ENCODE data around the gene CLIP3. TPM values are rescaled to one million over a fixed set of nuclear protein-coding genes. Genes with fewer than 3 reads are reported as not detected.

Gene CLIP3
- total and polyA plus RNA-seq, 2 experiments from 2014 or later: 14.9 to 49.0 TPM

DNA sequence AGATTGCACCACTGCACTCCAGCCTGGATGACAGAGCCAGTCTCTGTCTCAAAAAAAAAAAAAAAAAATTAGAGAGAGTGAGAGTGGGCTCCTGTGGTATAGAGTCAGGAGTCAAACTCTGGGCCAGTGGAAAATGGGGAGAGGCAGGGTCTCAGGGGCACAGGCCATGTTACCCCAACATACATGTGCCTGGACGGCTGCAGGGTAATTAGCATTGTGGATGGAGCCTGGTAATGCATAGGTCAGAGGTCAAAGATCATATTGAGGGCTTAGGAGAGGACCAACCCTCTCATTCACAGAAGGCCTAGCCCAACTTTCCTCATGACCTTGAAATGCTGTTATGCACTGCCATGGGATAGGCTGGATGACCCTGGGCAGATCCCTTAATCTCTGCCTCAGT is 7.1 kb downstream of the CLIP3 start:
- TF ChIP-seq EZH2phosphoT487 (IDR thresholded peaks at IDR 0.05; ENCODE audit: insufficient read depth, low read depth) (no peak), EZH2 (IDR thresholded peaks at IDR 0.05; ENCODE audit: insufficient read depth, poor library complexity, severe bottlenecking) (no peak)
- no peak overlapping the region for H3K9ac ChIP-seq
- H3K4me1 ChIP-seq (ENCODE audit: insufficient read depth): no peaks in the 10 kb centered on the region
- no peak overlapping the region for H3K27ac ChIP-seq
- no peaks in the 10 kb centered on the region for H3F3A ChIP-seq (ENCODE audit: insufficient read depth)
- WGBS, 2 experiments (ENCODE audit: low coverage in 1 of 2, low lambda C conversion rate in 2 of 2, missing lambda C conversion rate in 2 of 2): 52 to 58% methylated on average over 1 of the region's 1 CpG
- in situ Hi-C loops (cut with MboI): no loop called here
- H3K4me2 ChIP-seq (ENCODE audit: unreplicated experiment): no peak overlapping the region
- peaks cover 14% of the 10 kb centered on the region; the same call in 1 of the 2 replicates for H3K36me3 ChIP-seq (ENCODE audit: low read depth)
- H3K9me3 ChIP-seq (ENCODE audit: low read depth): no peaks in the 10 kb centered on the region
- no peak overlapping the region for H3K4me3 ChIP-seq
- no peaks in the 10 kb centered on the region for H3K9me2 ChIP-seq (ENCODE audit: insufficient read depth)
- no peaks in the 10 kb centered on the region for H4K20me1 ChIP-seq (ENCODE audit: insufficient read depth)
- no peaks in the 10 kb centered on the region for H3K79me2 ChIP-seq (ENCODE audit: insufficient read depth)
- H2AFZ ChIP-seq: no peak overlapping the region
- DNase-seq: no peak
- H3K27me3 ChIP-seq (replicated peaks; ENCODE audit: insufficient read depth): no peaks in the 10 kb centered on the region

DNA sequence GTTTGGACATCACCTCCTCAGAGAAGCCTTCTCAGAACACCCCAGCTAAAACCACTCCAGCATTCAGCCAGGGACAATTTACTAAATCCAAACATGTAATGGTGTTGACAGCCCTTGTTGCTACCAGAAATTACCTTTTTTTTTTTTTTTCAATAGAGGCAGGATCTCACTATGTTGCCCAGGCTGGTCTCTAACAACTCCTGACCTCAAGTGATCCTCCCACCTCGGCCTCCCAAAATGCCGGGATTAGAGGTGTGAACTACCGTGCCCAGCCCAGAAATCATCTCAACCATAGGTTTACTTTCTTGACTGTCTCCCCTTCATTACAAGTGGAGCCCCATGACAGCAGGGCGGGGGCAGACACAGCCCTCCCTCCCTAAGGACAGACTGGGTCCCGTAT is 9.2 kb downstream of the CLIP3 start:
- Histone ChIP-seq H3K4me2 (ENCODE audit: unreplicated experiment) (no peak overlapping the region), H3K9ac (no peak overlapping the region), H4K20me1 (ENCODE audit: insufficient read depth) (no peaks in the 10 kb centered on the region), H3K36me3 (ENCODE audit: low read depth) (peaks cover 14% of the 10 kb centered on the region; the same call in 1 of the 2 replicates), H2AFZ (no peak overlapping the region), H3K9me3 (ENCODE audit: low read depth) (no peaks in the 10 kb centered on the region), H3K79me2 (ENCODE audit: insufficient read depth) (no peaks in the 10 kb centered on the region), H3K9me2 (ENCODE audit: insufficient read depth) (no peaks in the 10 kb centered on the region), H3K4me1 (ENCODE audit: insufficient read depth) (no peaks in the 10 kb centered on the region), H3F3A (ENCODE audit: insufficient read depth) (no peaks in the 10 kb centered on the region), H3K27ac (no peak overlapping the region), H3K4me3 (no peak overlapping the region), H3K27me3 (replicated peaks; ENCODE audit: insufficient read depth) (no peaks in the 10 kb centered on the region)
- WGBS, 2 experiments (ENCODE audit: low coverage in 1 of 2, low lambda C conversion rate in 2 of 2, missing lambda C conversion rate in 2 of 2): 95 to 97% methylated on average over 5 of the region's 5 CpGs
- in situ Hi-C loops (cut with MboI): no loop called here
- TF ChIP-seq EZH2phosphoT487 (IDR thresholded peaks at IDR 0.05; ENCODE audit: insufficient read depth, low read depth) (no peak), EZH2 (IDR thresholded peaks at IDR 0.05; ENCODE audit: insufficient read depth, poor library complexity, severe bottlenecking) (no peak)
- no peak for DNase-seq

DNA sequence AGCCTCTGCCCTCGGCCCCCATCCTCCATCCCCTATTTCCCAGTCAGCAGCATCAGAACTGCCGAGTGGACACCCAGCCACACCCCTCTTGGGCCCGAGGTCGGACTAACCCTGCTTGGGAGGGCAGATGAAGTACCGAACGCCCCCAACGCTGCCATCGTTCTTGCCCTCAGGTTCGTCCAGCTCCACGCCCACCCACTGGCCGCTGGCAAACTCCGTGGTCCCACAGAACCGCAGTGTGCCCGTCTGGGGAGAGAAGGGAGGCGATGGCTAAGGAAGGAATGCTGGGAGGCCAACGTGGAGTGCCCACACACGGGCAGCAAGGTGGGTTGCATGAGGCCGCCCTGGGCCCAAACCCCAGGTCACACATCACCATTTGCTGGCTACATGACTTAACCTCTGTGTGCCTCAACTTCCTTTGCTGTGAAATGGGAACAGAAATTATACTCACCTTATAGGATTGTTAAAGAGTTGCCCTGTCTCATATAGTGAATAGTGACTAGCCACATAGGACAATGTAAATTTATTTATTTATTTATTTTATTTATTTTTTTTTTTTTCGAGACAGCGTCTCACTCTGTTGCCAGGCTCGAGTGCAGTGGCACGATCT is 13.5 kb downstream of the CLIP3 start:
- Histone ChIP-seq H3F3A (ENCODE audit: insufficient read depth) (peaks cover 8% of the 10 kb centered on the region; the same call in 1 of the 2 replicates), H3K79me2 (ENCODE audit: insufficient read depth) (no peaks in the 10 kb centered on the region), H3K9me2 (ENCODE audit: insufficient read depth) (no peaks in the 10 kb centered on the region), H3K27me3 (replicated peaks; ENCODE audit: insufficient read depth) (no peaks in the 10 kb centered on the region), H4K20me1 (ENCODE audit: insufficient read depth) (no peaks in the 10 kb centered on the region), H2AFZ (no peak overlapping the region), H3K4me1 (ENCODE audit: insufficient read depth) (no peaks in the 10 kb centered on the region), H3K9me3 (ENCODE audit: low read depth) (no peaks in the 10 kb centered on the region), H3K9ac (no peak overlapping the region), H3K4me2 (ENCODE audit: unreplicated experiment) (no peak overlapping the region), H3K4me3 (no peak overlapping the region), H3K27ac (no peak overlapping the region), H3K36me3 (ENCODE audit: low read depth) (peaks cover 16% of the 10 kb centered on the region; the same call in 1 of the 2 replicates)
- in situ Hi-C loops (cut with MboI): no loop called here
- TF ChIP-seq EZH2phosphoT487 (IDR thresholded peaks at IDR 0.05; ENCODE audit: insufficient read depth, low read depth) (no peak), EZH2 (IDR thresholded peaks at IDR 0.05; ENCODE audit: insufficient read depth, poor library complexity, severe bottlenecking) (no peak)
- no peak for DNase-seq
- 89% methylated on average over 22 of the region's 22 CpGs for WGBS, 2 experiments (ENCODE audit: low coverage in 1 of 2, low lambda C conversion rate in 2 of 2, missing lambda C conversion rate in 2 of 2)

DNA sequence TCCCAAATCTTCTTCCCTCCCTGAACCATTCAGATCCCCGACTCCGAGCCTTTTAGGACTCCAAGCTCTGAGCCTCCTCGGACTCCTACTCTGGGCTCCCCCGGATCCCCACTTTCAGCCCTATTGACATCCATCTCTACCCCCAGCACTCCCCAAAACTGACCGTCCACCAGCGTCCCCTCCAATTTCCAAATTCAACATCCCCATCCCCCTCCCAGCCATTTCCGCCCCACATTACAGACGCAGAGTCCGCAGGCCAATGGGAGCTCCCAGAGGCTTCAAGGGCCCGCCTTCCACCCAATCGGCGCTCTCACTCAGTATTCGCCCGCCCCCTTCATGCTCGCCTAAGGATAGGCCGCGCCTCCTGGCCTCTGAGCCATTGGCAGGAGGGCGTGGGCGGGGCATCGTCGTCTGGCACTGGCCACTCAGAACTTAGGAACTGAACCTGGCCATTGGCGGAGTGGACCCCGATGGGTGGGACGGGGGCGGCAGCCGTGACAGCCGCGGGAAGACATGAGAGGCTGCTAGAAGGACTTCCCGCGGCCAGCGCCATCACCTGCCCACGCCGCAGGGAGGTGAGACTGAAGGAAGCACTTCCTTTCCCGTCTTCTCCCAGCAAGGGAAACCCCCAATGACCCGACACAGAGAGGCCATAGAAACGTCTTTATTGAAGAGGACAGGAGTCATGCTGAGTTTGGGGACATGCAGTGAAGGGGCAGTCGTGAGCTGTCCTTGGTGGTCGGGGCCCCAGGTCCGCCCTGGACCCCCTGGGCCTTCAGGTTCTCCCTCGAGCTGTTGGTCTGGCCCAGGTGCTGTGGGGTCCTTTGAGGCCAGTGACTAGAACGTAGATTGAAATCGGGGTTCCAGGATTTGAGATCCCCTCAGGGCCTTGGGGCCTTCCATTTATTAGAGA is 18.4 kb downstream of the CLIP3 start, which contains the start of gene ALKBH6:
Gene ALKBH6, minus strand, starts transcription at position 202 of the 913 bp plus-strand sequence. CDS start 816 bp downstream, outside the sequence.
- no peak for TF ChIP-seq EZH2phosphoT487 (IDR thresholded peaks at IDR 0.05; ENCODE audit: insufficient read depth, low read depth)
- TF ChIP-seq EZH2 (IDR thresholded peaks at IDR 0.05; ENCODE audit: insufficient read depth, poor library complexity, severe bottlenecking): no peak
- peaks cover 14% of the 10 kb centered on the region for H3K79me2 ChIP-seq (ENCODE audit: insufficient read depth)
- H3K4me3 ChIP-seq: peak within 1 kb of the TSS; percentile 98
- peak within 1 kb of the TSS; percentile 91 for H3K9ac ChIP-seq
- peak within 1 kb of the TSS; percentile 99 for H3K4me2 ChIP-seq (ENCODE audit: unreplicated experiment)
- H2AFZ ChIP-seq: peak within 1 kb of the TSS; percentile 89
- no peaks in the 10 kb centered on the region for H3K27me3 ChIP-seq (replicated peaks; ENCODE audit: insufficient read depth)
- in situ Hi-C loops (cut with MboI): no loop called here
- no peaks in the 10 kb centered on the region for H3K9me3 ChIP-seq (ENCODE audit: low read depth)
- DNase-seq: peak; percentile 100
- no peaks in the 10 kb centered on the region for H3K4me1 ChIP-seq (ENCODE audit: insufficient read depth)
- 2 to 4% methylated on average over 40 to 42 of the region's 42 CpGs for WGBS, 2 experiments (ENCODE audit: low coverage in 1 of 2, low lambda C conversion rate in 2 of 2, missing lambda C conversion rate in 2 of 2)
- H3F3A ChIP-seq (ENCODE audit: insufficient read depth): peaks cover 8% of the 10 kb centered on the region; the same call in 1 of the 2 replicates
- H3K27ac ChIP-seq: peak within 1 kb of the TSS; percentile 34
- H3K9me2 ChIP-seq (ENCODE audit: insufficient read depth): no peaks in the 10 kb centered on the region
- H4K20me1 ChIP-seq (ENCODE audit: insufficient read depth): no peaks in the 10 kb centered on the region
- peaks cover 6% of the 10 kb centered on the region; the same call in 1 of the 2 replicates for H3K36me3 ChIP-seq (ENCODE audit: low read depth)
